Measurements from ENCODE around the gene ABCC11. TPM values are rescaled to one million over a fixed set of nuclear protein-coding genes. Genes with fewer than 3 reads are reported as not detected.

ABCC11 gene
- total RNA-seq, 4 donors from 2014 or later: 0.09 to 0.57 (median 0.19) TPM; not detected in 1

GRCh38 chr16:48271728-48272127 lies 24.4 kb upstream of the ABCC11 start:
- H3K4me1 ChIP-seq: no peaks in the 10 kb centered on the region
- H3K27ac ChIP-seq: no peak overlapping the region
- no peak overlapping the region for H3K4me3 ChIP-seq
- no peak for TF ChIP-seq POLR2A (IDR thresholded peaks at IDR 0.05)
- no peak for TF ChIP-seq CTCF (IDR thresholded peaks at IDR 0.05)
- H3K9me3 ChIP-seq: no peaks in the 10 kb centered on the region
- intact Hi-C loops (cut with DNase I): no loop called here
- DNase-seq: no peak
- peaks cover 3 to 60% (median 9%) of the 10 kb centered on the region in 3 donors for H3K36me3 ChIP-seq
- no peaks in the 10 kb centered on the region for H3K27me3 ChIP-seq
- WGBS, 2 donors: 75% methylated on average over 5 of the region's 5 CpGs

GRCh38 chr16:48269011-48269410 lies 21.7 kb upstream of the ABCC11 start:
- peaks cover 0 to 74% (median 9%) of the 10 kb centered on the region in 3 donors for H3K36me3 ChIP-seq
- intact Hi-C loops (cut with DNase I): no loop called here

GRCh38 chr16:48262631-48263030 lies 15.3 kb upstream of the ABCC11 start:
- Histone ChIP-seq H3K27me3 (no peaks in the 10 kb centered on the region), H3K9me3 (no peaks in the 10 kb centered on the region), H3K27ac (no peak overlapping the region), H3K36me3 (peaks cover 0 to 95% (median 4%) of the 10 kb centered on the region in 3 donors), H3K4me3 (no peak overlapping the region), H3K4me1 (no peaks in the 10 kb centered on the region)
- no peak for DNase-seq
- WGBS, 2 donors: 89 to 100% methylated on average over 2 of the region's 2 CpGs
- intact Hi-C loops (cut with DNase I): no loop called here
- TF ChIP-seq POLR2A (IDR thresholded peaks at IDR 0.05) (no peak), CTCF (IDR thresholded peaks at IDR 0.05) (no peak)

More at GRCh38 chr16:48269011-48269410, 21.7 kb upstream of the ABCC11 start:
- no peaks in the 10 kb centered on the region for H3K4me1 ChIP-seq
- no peaks in the 10 kb centered on the region for H3K27me3 ChIP-seq
- H3K9me3 ChIP-seq: no peaks in the 10 kb centered on the region
- no peak for DNase-seq
- no peak for TF ChIP-seq POLR2A (IDR thresholded peaks at IDR 0.05)
- no peak for TF ChIP-seq CTCF (IDR thresholded peaks at IDR 0.05)
- H3K27ac ChIP-seq: no peak overlapping the region
- no peak overlapping the region for H3K4me3 ChIP-seq

GRCh38 chr16:48261569-48261968 lies 14.2 kb upstream of the ABCC11 start:
- Histone ChIP-seq H3K27ac (no peak overlapping the region), H3K4me1 (no peaks in the 10 kb centered on the region), H3K27me3 (no peaks in the 10 kb centered on the region), H3K4me3 (no peak overlapping the region), H3K9me3 (no peaks in the 10 kb centered on the region), H3K36me3 (peaks cover 0 to 97% (median 6%) of the 10 kb centered on the region in 3 donors)
- TF ChIP-seq POLR2A (IDR thresholded peaks at IDR 0.05) (no peak), CTCF (IDR thresholded peaks at IDR 0.05) (no peak)
- 94 to 97% methylated on average over 1 of the region's 1 CpG for WGBS, 2 donors
- no peak for DNase-seq
- intact Hi-C loops (cut with DNase I): no loop called here

GRCh38 chr16:48256579-48257177 lies 9.3 kb upstream of the ABCC11 start:
- no peak for TF ChIP-seq POLR2A (IDR thresholded peaks at IDR 0.05)
- no peak for TF ChIP-seq CTCF (IDR thresholded peaks at IDR 0.05)
- Histone ChIP-seq H3K4me1 (peaks cover 0 to 1% (median 0%) of the 10 kb centered on the region in 3 donors), H3K27me3 (no peaks in the 10 kb centered on the region), H3K27ac (no peak overlapping the region), H3K9me3 (no peaks in the 10 kb centered on the region), H3K36me3 (peaks cover 3 to 100% (median 12%) of the 10 kb centered on the region in 3 donors), H3K4me3 (no peak overlapping the region)
- intact Hi-C loops (cut with DNase I): no loop called here
- no peak for DNase-seq
- 94% methylated on average over 7 of the region's 7 CpGs for WGBS, 2 donors
